HCT116 (cell line): Measurements from ENCODE around the gene RTTN.

Source experiments
- CEBPB ChIP-seq: IDR thresholded peaks from 2 replicates; pipeline ENCODE4 v1.6.1; 2012; ENCODE audit warnings: low read depth
- EZH2 ChIP-seq: fragments of 200-600 bp; sonication (generic); IDR thresholded peaks from 2 replicates; pipeline ENCODE4 v1.6.1; 2017; ENCODE audit warnings: antibody characterized with exemption, mixed run types
- EZH2phosphoT487 ChIP-seq: fragments of 200-600 bp; IDR thresholded peaks from 2 replicates; pipeline ENCODE4 v1.6.1; 2018; ENCODE audit warnings: antibody characterized with exemption, borderline replicate concordance
- FOSL1 ChIP-seq: IDR thresholded peaks from 2 replicates; pipeline ENCODE4 v1.6.1; 2012; ENCODE audit warnings: low read depth
- JUND ChIP-seq: IDR thresholded peaks from 2 replicates; pipeline ENCODE4 v1.6.1; 2012
- POLR2AphosphoS5 ChIP-seq: IDR thresholded peaks from 2 replicates; pipeline ENCODE4 v1.6.1; 2011; ENCODE audit warnings: mild to moderate bottlenecking, low read depth, low read length, moderate library complexity
- SIN3A ChIP-seq: IDR thresholded peaks from 2 replicates; pipeline ENCODE4 v1.6.1; 2012; ENCODE audit warnings: low read depth
- TCF7L2 ChIP-seq: IDR thresholded peaks from 2 replicates; pipeline ENCODE4 v1.7.0; 2011; ENCODE audit warnings: borderline replicate concordance, inconsistent platforms; ENCODE audit not compliant: insufficient read depth, insufficient read length; ENCODE audit errors: extremely low read depth
- YY1 ChIP-seq: IDR thresholded peaks from 2 replicates; pipeline ENCODE4 v1.6.1; 2011; ENCODE audit warnings: low read length, low read depth, moderate library complexity, mild to moderate bottlenecking; ENCODE audit not compliant: insufficient replicate concordance; ENCODE audit errors: extremely low read depth
- ZFX ChIP-seq: fragments of 450-650 bp; IDR thresholded peaks from 2 replicates; pipeline ENCODE4 v1.6.1; 2017
- ZNF274 ChIP-seq: fragments of 200-500 bp; sonication (Bioruptor generic); IDR thresholded peaks from 2 replicates; pipeline ENCODE4 v1.6.1; 2014; ENCODE audit warnings: mild to moderate bottlenecking, low read depth, low read length, inconsistent platforms
- TF ChIP-seq, protein P1 (sequence below): IDR thresholded peaks from 2 replicates; pipeline ENCODE4 v1.6.1; 2011; ENCODE audit warnings: mild to moderate bottlenecking, low read length, moderate library complexity; ENCODE audit not compliant: insufficient replicate concordance; ENCODE audit errors: extremely low read depth
- TF ChIP-seq, protein P2 (sequence below), 3 experiments: fragments of 200-600 bp in 1 of 3; sonication (generic) in 1 of 3; IDR thresholded peaks in 2 of 3; conservative IDR thresholded peaks in 1 of 3; 2 replicates each; pipeline ENCODE4 v1.5.1; 2012 to 2017; ENCODE audit warnings: low read depth in 2 of 3, low read length in 2 of 3, antibody characterized with exemption in 1 of 3, borderline replicate concordance in 1 of 3, control low read depth in 1 of 3, mild to moderate bottlenecking in 1 of 3, mixed read lengths in 1 of 3, mixed run types in 1 of 3, moderate library complexity in 1 of 3; ENCODE audit not compliant: insufficient read depth in 1 of 3
- TF ChIP-seq, protein P3 (sequence below): IDR thresholded peaks from 2 replicates; pipeline ENCODE4 v1.6.1; 2012; ENCODE audit warnings: low read depth

GRCh38 chr18:70078106-70078505 lies 127.4 kb downstream of the RTTN start:
- TF ChIP-seq, protein P1, sequence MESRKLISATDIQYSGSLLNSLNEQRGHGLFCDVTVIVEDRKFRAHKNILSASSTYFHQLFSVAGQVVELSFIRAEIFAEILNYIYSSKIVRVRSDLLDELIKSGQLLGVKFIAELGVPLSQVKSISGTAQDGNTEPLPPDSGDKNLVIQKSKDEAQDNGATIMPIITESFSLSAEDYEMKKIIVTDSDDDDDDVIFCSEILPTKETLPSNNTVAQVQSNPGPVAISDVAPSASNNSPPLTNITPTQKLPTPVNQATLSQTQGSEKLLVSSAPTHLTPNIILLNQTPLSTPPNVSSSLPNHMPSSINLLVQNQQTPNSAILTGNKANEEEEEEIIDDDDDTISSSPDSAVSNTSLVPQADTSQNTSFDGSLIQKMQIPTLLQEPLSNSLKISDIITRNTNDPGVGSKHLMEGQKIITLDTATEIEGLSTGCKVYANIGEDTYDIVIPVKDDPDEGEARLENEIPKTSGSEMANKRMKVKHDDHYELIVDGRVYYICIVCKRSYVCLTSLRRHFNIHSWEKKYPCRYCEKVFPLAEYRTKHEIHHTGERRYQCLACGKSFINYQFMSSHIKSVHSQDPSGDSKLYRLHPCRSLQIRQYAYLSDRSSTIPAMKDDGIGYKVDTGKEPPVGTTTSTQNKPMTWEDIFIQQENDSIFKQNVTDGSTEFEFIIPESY: no peak
- TF ChIP-seq CEBPB: no peak
- TF ChIP-seq, protein P2, sequence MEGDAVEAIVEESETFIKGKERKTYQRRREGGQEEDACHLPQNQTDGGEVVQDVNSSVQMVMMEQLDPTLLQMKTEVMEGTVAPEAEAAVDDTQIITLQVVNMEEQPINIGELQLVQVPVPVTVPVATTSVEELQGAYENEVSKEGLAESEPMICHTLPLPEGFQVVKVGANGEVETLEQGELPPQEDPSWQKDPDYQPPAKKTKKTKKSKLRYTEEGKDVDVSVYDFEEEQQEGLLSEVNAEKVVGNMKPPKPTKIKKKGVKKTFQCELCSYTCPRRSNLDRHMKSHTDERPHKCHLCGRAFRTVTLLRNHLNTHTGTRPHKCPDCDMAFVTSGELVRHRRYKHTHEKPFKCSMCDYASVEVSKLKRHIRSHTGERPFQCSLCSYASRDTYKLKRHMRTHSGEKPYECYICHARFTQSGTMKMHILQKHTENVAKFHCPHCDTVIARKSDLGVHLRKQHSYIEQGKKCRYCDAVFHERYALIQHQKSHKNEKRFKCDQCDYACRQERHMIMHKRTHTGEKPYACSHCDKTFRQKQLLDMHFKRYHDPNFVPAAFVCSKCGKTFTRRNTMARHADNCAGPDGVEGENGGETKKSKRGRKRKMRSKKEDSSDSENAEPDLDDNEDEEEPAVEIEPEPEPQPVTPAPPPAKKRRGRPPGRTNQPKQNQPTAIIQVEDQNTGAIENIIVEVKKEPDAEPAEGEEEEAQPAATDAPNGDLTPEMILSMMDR (IDR thresholded peaks at IDR 0.05 in 2 of 3, conservative IDR thresholded peaks at IDR 0.05 in 1 of 3; ENCODE audit: borderline replicate concordance in 1 of 3, insufficient read depth in 1 of 3, low read depth in 2 of 3, low read length in 2 of 3): no peak
- TF ChIP-seq, protein P3, sequence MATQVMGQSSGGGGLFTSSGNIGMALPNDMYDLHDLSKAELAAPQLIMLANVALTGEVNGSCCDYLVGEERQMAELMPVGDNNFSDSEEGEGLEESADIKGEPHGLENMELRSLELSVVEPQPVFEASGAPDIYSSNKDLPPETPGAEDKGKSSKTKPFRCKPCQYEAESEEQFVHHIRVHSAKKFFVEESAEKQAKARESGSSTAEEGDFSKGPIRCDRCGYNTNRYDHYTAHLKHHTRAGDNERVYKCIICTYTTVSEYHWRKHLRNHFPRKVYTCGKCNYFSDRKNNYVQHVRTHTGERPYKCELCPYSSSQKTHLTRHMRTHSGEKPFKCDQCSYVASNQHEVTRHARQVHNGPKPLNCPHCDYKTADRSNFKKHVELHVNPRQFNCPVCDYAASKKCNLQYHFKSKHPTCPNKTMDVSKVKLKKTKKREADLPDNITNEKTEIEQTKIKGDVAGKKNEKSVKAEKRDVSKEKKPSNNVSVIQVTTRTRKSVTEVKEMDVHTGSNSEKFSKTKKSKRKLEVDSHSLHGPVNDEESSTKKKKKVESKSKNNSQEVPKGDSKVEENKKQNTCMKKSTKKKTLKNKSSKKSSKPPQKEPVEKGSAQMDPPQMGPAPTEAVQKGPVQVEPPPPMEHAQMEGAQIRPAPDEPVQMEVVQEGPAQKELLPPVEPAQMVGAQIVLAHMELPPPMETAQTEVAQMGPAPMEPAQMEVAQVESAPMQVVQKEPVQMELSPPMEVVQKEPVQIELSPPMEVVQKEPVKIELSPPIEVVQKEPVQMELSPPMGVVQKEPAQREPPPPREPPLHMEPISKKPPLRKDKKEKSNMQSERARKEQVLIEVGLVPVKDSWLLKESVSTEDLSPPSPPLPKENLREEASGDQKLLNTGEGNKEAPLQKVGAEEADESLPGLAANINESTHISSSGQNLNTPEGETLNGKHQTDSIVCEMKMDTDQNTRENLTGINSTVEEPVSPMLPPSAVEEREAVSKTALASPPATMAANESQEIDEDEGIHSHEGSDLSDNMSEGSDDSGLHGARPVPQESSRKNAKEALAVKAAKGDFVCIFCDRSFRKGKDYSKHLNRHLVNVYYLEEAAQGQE: no peak
- TF ChIP-seq ZFX: no peak
- no peak for TF ChIP-seq EZH2phosphoT487
- no peak for TF ChIP-seq POLR2AphosphoS5
- no peak for TF ChIP-seq ZNF274
- no peak for TF ChIP-seq EZH2
- TF ChIP-seq SIN3A: no peak
- TF ChIP-seq JUND: no peak
- TF ChIP-seq TCF7L2: no peak
- no peak for TF ChIP-seq YY1
- no peak for TF ChIP-seq FOSL1
